HepG2 (cell line): ENCODE results near the gene GP1BA. TPM values are rescaled to one million over a fixed set of nuclear protein-coding genes. Genes with fewer than 3 reads are reported as not detected.

Experiments
- ATAC-seq: fragments of 200-7000 bp; cut with Tn5 transposase; 3 replicates; pipeline ENCODE4 v1.9.1; 2020; ENCODE audit warnings: mild to moderate bottlenecking, moderate library complexity
- BruUV-seq: library from RNA; stranded (reverse); fragments of 400-500 nt; replicated peaks from 2 replicates; lab custom pipeline; 2021; lab: Mats Ljungman, UMichigan
- CTCF ChIA-PET: fragments of 300-600 bp; formaldehyde crosslinking; extraction: SDS; loops from one replicate; lab custom pipeline; 2021; ENCODE audit warnings: low total read pairs, inconsistent platforms, low intra/inter-chr PET ratio; lab: Yijun Ruan, JAX
- POLR2A ChIA-PET: fragments of 350-600 bp; sonication (Branson Sonifier 250); formaldehyde crosslinking; loops from one replicate; lab custom pipeline; 2020; ENCODE audit warnings: antibody characterized with exemption, inconsistent platforms; lab: Yijun Ruan, JAX
- DNase-seq: peaks from one replicate; pipeline ENCODE4 v3.0.0-alpha.2; 2015; ENCODE audit warnings: low spot score
- FAIRE-seq: peaks from 3 replicates; lab custom pipeline; 2011; peaks lifted over from hg19 to GRCh38; lab: Jason Lieb, UNC
- H2AFZ ChIP-seq: one replicate; pipeline ENCODE4 v1.6.1; 2011; ENCODE audit warnings: low read length, inconsistent platforms
- H3K27ac ChIP-seq: fragments of 300-600 bp; 3 replicates; pipeline ENCODE4 v1.8.0; 2011; ENCODE audit warnings: mixed run types, mild to moderate bottlenecking, mixed read lengths, low read length, inconsistent platforms; ENCODE audit not compliant: insufficient read depth; ENCODE audit errors: extremely low read length
- H3K27me3 ChIP-seq, 2 experiments: fragments of 200-600 bp in 1 of 2; 2 replicates in 1 of 2; 3 replicates in 1 of 2; pipeline versions ENCODE4 v1.6.0 to v1.8.0; 2011; ENCODE audit warnings: low read length in 2 of 2, mild to moderate bottlenecking in 2 of 2, moderate library complexity in 2 of 2, inconsistent platforms in 1 of 2; ENCODE audit not compliant: insufficient read depth in 2 of 2, control insufficient read depth in 1 of 2
- H3K36me3 ChIP-seq, 2 experiments: fragments of 200-600 bp in 1 of 2; replicated peaks in 1 of 2; 2 replicates in 1 of 2; 3 replicates in 1 of 2; pipeline versions ENCODE4 v1.5.1 to v1.8.0; 2011; ENCODE audit warnings: low read length in 2 of 2, inconsistent platforms in 1 of 2; ENCODE audit not compliant: insufficient read depth in 2 of 2, control insufficient read depth in 1 of 2
- H3K4me1 ChIP-seq: 2 replicates; pipeline ENCODE4 v1.5.1; 2012; ENCODE audit warnings: low read length, inconsistent platforms; ENCODE audit not compliant: insufficient read depth
- H3K4me2 ChIP-seq: 2 replicates; pipeline ENCODE4 v1.6.0; 2011; ENCODE audit warnings: low read depth, low read length, inconsistent platforms
- H3K4me3 ChIP-seq, 3 experiments: fragments of 200-600 bp in 1 of 3; sonication (generic), shearing (Covaris generic) in 1 of 3; replicated peaks in 1 of 3; 2 replicates each; pipeline ENCODE4 v1.5.1; 2011 to 2016; ENCODE audit warnings: low read length in 3 of 3, inconsistent platforms in 2 of 3, low read depth in 2 of 3, mild to moderate bottlenecking in 2 of 3, control low read depth in 1 of 3, mixed read lengths in 1 of 3; ENCODE audit not compliant: insufficient read depth in 1 of 3
- H3K79me2 ChIP-seq: one replicate; pipeline ENCODE4 v1.6.1; 2011; ENCODE audit warnings: low read length, inconsistent platforms; ENCODE audit not compliant: insufficient read depth
- H3K9ac ChIP-seq: 2 replicates; pipeline ENCODE4 v1.6.0; 2011; ENCODE audit warnings: mild to moderate bottlenecking, low read depth, low read length, inconsistent platforms; ENCODE audit not compliant: insufficient read depth
- H3K9me3 ChIP-seq: 2 replicates; pipeline ENCODE4 v1.5.1; 2012; ENCODE audit warnings: mild to moderate bottlenecking, low read length
- H4K20me1 ChIP-seq: 2 replicates; pipeline ENCODE4 v1.6.0; 2011; ENCODE audit warnings: inconsistent platforms, mild to moderate bottlenecking, low read length, moderate library complexity; ENCODE audit not compliant: insufficient read depth
- CBX1 ChIP-seq: IDR thresholded peaks from one replicate; pipeline ENCODE4 v1.6.1; 2016; ENCODE audit warnings: antibody characterized with exemption, low read depth
- DRAP1 ChIP-seq: IDR thresholded peaks from 2 replicates; pipeline ENCODE4 v1.6.1; 2016; ENCODE audit warnings: missing genetic modification reagents, missing compliant biosample characterization
- E2F2 ChIP-seq: sonication (generic); formaldehyde crosslinking; IDR thresholded peaks from 2 replicates; pipeline ENCODE4 v1.4.0; 2020; ENCODE audit warnings: missing genetic modification reagents, borderline replicate concordance
- NAIF1 ChIP-seq: sonication (generic); formaldehyde crosslinking; IDR thresholded peaks from 2 replicates; pipeline ENCODE4 v1.5.0; 2020; ENCODE audit warnings: mild to moderate bottlenecking, missing genetic modification reagents, borderline replicate concordance
- NR0B2 ChIP-seq: sonication (generic); formaldehyde crosslinking; IDR thresholded peaks from 2 replicates; pipeline ENCODE4 v1.4.0; 2020; ENCODE audit warnings: mild to moderate bottlenecking, missing genetic modification reagents
- SMAD3 ChIP-seq: sonication (generic); formaldehyde crosslinking; IDR thresholded peaks from 2 replicates; pipeline ENCODE4 v1.4.0; 2020; ENCODE audit warnings: missing genetic modification reagents
- SYNCRIP ChIP-seq: fragments of 200-400 bp; formaldehyde crosslinking; IDR thresholded peaks from 2 replicates; pipeline ENCODE4 v1.6.1; 2018; ENCODE audit warnings: mild to moderate bottlenecking, low read depth, low read length; ENCODE audit not compliant: insufficient read depth
- ZBTB14 ChIP-seq: sonication (generic); formaldehyde crosslinking; IDR thresholded peaks from 2 replicates; pipeline ENCODE4 v1.4.0; 2020; ENCODE audit warnings: missing genetic modification reagents
- ZFP91 ChIP-seq: sonication (generic); formaldehyde crosslinking; IDR thresholded peaks from 2 replicates; pipeline ENCODE4 v1.9.0; 2022; ENCODE audit warnings: missing genetic modification reagents, mild to moderate bottlenecking, borderline replicate concordance
- ZNF263 ChIP-seq: sonication (generic); formaldehyde crosslinking; IDR thresholded peaks from 2 replicates; pipeline ENCODE4 v1.4.0; 2020; ENCODE audit warnings: missing genetic modification reagents
- ZNF383 ChIP-seq: sonication (generic); formaldehyde crosslinking; IDR thresholded peaks from 2 replicates; pipeline ENCODE4 v1.4.0; 2020; ENCODE audit warnings: missing genetic modification reagents, mild to moderate bottlenecking, borderline replicate concordance
- ZNF580 ChIP-seq: IDR thresholded peaks from 2 replicates; pipeline ENCODE4 v1.6.1; 2016; ENCODE audit warnings: low read depth, borderline replicate concordance
- ZNF660 ChIP-seq: sonication (generic); formaldehyde crosslinking; IDR thresholded peaks from 2 replicates; pipeline ENCODE4 v1.5.1; 2020; ENCODE audit warnings: mild to moderate bottlenecking, low read depth, missing genetic modification reagents, borderline replicate concordance
- ZNF891 ChIP-seq: sonication (generic); formaldehyde crosslinking; IDR thresholded peaks from 2 replicates; pipeline ENCODE4 v1.5.0; 2020; ENCODE audit warnings: mild to moderate bottlenecking, missing genetic modification reagents
- WGBS: methylation state at CpG from one replicate; pipeline ENCODE4 v1.1.6; 2017; ENCODE audit warnings: low lambda C conversion rate; 5-methylcytosine and 5-hydroxymethylcytosine counted together
- in situ Hi-C: cut with HindIII; loops from 2 replicates; pipeline ENCODE4 v1.10.0; 2017; ENCODE audit warnings: low pct_unique_long_range_greater_than_20kb; ENCODE audit not compliant: extremely low pct_ligation_motif_present
- intact Hi-C: fragments of 100-400 bp; cut with micrococcal nuclease; formaldehyde crosslinking; loops from one replicate; pipeline ENCODE4 v1.10.0; 2022; ENCODE audit not compliant: unreplicated experiment
- polyA plus RNA-seq, 8 experiments: library from polyadenylated mRNA; depleted of rRNA in 3 of 8; stranded (reverse) in 7 of 8; unstranded in 1 of 8; fragments of >200 nt; fragmentation: Illumina TruSeq in 4 of 8; extraction: Trizol in 4 of 8; gene quantifications; 2 replicates each; pipeline versions ENCODE4 v1.2.1 to v1.2.3, GENCODE V29; 2011 to 2016; ENCODE audit warnings: low read depth in 4 of 8, missing spikeins in 1 of 8, mixed read lengths in 1 of 8; ENCODE audit not compliant: insufficient read depth in 1 of 8
- total RNA-seq, 5 experiments: library from RNA; depleted of rRNA; stranded (reverse); fragments of >200 nt; fragmentation: Illumina TruSeq; extraction: Trizol; gene quantifications; 2 replicates each; pipeline ENCODE4 v1.2.3, GENCODE V29; 2016; ENCODE audit warnings: low read depth in 1 of 5

Gene GP1BA
- total and polyA plus RNA-seq, 2 of the 13 experiments (the other 11 are each of a cell fraction or from before 2014, with no cell fraction given) = not detected

- TF ChIP-seq ZFP91 (peak; percentile 58), CBX1 (peak; percentile 13), ZNF580 (peak; percentile 83; the same call in 1 of the 2 replicates), SYNCRIP (no peak)
These were observed 35.7 kb downstream of the GP1BA start, which contains the start of gene SPAG7 (continued) for GRCh38 chr17:4967539-4968485.

- FAIRE-seq = no peak
- Histone ChIP-seq H4K20me1 (no peaks in the 10 kb centered on the region), H3K27ac (peak overlapping the region; percentile 92), H3K36me3 (peaks cover 0 to 13% of the 10 kb centered on the region in 2 experiments; a peak in 3 of 5 replicates), H3K79me2 (peaks cover 27% of the 10 kb centered on the region), H3K4me1 (peaks cover 31% of the 10 kb centered on the region), H3K27me3 (no peaks in the 10 kb centered on the region; a peak in 1 of 5 replicates), H3K4me2 (peak overlapping the region; percentile 82), H3K9me3 (no peaks in the 10 kb centered on the region), H2AFZ (no peak overlapping the region), H3K4me3 (peak overlapping the region; percentile 72 to 88 (median 77)), H3K9ac (peak overlapping the region; percentile 91)
- no peak for DNase-seq
- no peak for ATAC-seq
- TSS peak; percentile 55 for BruUV-seq
- WGBS = 2% methylated on average over 22 of the region's 23 CpGs
- ChIA-PET CTCF (no interaction called here), POLR2A (interaction anchor here (0.6 to 10.5 kb wide), 14 partner anchors 11 to 401 kb away, joined by 3 to 273 read pairs (median 22); partner anchors contain the start of genes CAMTA2, ENO3, INCA1 and KIF1C)
- intact Hi-C loops (loop anchor here (5.0 to 10.0 kb wide), 2 partner anchors 61 to 254 kb away; partner anchors contain the start of gene ARRB2), in situ Hi-C loops (no loop called here)
- TF ChIP-seq SMAD3 (CRISPR knock-in tag) (peak; percentile 51; the same call in 1 of the 2 replicates), E2F2 (CRISPR knock-in tag) (0 out of 2 replicates have a peak, but pooled peaks have one; percentile 16), NAIF1 (CRISPR knock-in tag) (peak; percentile 47; the same call in 1 of the 2 replicates), ZBTB14 (peak; percentile 27; the same call in 1 of the 2 replicates), ZNF383 (no peak), ZNF263 (peak; percentile 67; the same call in 1 of the 2 replicates), DRAP1 (CRISPR knock-in tag) (peak; percentile 11; the same call in 1 of the 2 replicates), ZNF660 (CRISPR knock-in tag) (no peak), ZNF891 (CRISPR knock-in tag) (0 out of 2 replicates have a peak, but pooled peaks have one; percentile 4), NR0B2 (CRISPR knock-in tag) (0 out of 2 replicates have a peak, but pooled peaks have one; percentile 25)
These were observed 36.5 kb downstream of the GP1BA start for GRCh38 chr17:4968486-4969046.
